Dendritic cell treated with granulocyte-macrophage colony-stimulating factor and Interleukin-4, amounts not matched to agents 40 ng/mL and 50 ng/mL, for 4 days (primary cell): ENCODE measurements around the gene ST13.
A peak's percentile ranks its signal among the peaks of the same experiment; 100 is the strongest.
"Not testable (repeated sequence)": the region's sequence is repeated elsewhere in the genome, so short reads cannot be mapped to it uniquely, and the experiment has no call there.

Source experiments
- H3K27ac Mint-ChIP-seq: one replicate; pipeline ENCODE4 v1.8.0; 2022; ENCODE audit warnings: mild to moderate bottlenecking, mixed read lengths
- H3K27me3 Mint-ChIP-seq: one replicate; pipeline ENCODE4 v1.8.0; 2022; ENCODE audit warnings: mild to moderate bottlenecking, mixed read lengths
- H3K36me3 Mint-ChIP-seq: one replicate; pipeline ENCODE4 v1.8.0; 2022; ENCODE audit warnings: low read depth, mixed read lengths
- H3K4me1 Mint-ChIP-seq: one replicate; pipeline ENCODE4 v1.8.0; 2022; ENCODE audit warnings: low read depth, mixed read lengths
- H3K4me3 Mint-ChIP-seq: one replicate; pipeline ENCODE4 v1.8.0; 2022; ENCODE audit warnings: mild to moderate bottlenecking, moderate library complexity, mixed read lengths
- H3K9me3 Mint-ChIP-seq: one replicate; pipeline ENCODE4 v1.8.0; 2022; ENCODE audit warnings: mixed read lengths
- intact Hi-C: fragments of 100-400 bp; cut with micrococcal nuclease; formaldehyde crosslinking; loops from one replicate; pipeline ENCODE4 v1.15.0; 2022

ST13 gene

DNA sequence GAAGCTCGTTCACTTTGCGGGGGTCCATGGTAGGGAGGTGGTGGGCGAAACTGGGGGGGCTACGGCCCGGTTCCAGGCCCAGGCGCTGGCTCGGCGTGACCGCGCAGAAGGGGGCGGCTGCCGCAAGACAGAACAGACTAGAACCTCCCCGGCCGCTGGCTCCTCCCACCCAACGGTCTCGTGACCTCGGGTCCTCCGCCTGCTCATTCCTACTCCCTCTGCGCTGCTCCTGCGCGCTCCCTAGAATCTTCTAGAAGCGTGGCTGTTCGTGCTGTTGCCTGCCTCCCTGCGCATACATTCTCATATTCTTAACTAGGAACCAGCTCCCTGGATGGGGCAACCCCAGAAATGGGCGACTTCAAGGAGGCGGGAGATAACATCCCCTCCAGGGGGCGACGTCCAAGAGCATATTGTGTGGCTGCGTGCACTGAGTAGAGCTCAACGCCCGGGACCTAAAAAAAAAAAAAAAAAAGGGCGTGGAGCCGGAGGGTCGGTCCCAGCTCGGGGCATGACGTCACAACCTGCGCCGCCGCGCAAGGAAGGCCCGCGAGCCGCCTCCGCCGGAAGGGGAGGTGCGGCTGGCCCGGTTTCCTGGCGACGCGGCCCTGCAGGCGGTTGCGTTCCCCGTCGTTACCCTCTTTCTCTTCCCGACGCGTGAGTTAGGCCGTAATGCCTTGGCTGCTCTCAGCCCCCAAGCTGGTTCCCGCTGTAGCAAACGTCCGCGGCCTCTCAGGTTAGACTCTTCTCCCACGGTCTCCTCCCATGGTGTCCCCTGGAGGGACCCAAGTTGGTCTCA, at the start of gene ST13, which contains the start of gene XPNPEP3:
TSS of gene ST13 (minus strand) at position 127 of the 796 bp plus-strand sequence. CDS start at position 28, 99 bp downstream.
TSS of gene XPNPEP3 (plus strand) at position 636 of the 796 bp plus-strand sequence. CDS start at position 670, 34 bp downstream.
- H3K4me1 Mint-ChIP-seq, result peaks cover 34% of the 10 kb centered on the region
- H3K36me3 Mint-ChIP-seq, result peaks cover 36% of the 10 kb centered on the region
- intact Hi-C loops, result loop anchor here (5.0 kb wide), 1 partner anchor 431 kb away; the partner anchor contains the start of gene RANGAP1

DNA sequence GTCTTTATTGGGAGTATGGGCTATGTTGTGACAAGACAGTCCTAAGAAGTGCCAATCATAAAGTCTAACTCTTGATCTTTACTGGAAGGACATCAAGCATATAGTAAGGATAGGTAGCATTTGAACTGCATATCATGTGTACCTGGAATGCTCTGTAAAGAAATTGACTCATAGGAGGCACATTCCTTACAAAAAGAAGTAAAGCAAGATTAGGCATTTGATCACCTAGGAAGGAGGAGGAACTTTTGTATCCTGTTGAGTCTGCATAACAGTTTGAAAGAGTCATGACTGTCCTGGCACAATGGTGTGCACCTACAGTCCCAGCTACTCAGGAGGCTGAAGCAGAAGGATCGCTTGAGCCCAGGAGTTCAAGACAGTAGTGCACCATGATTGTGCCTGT, 47.7 kb upstream of the ST13 start:
- Mint-ChIP-seq H3K36me3 (peaks cover 24% of the 10 kb centered on the region), H3K27me3 (no peaks in the 10 kb centered on the region), H3K27ac (no peak overlapping the region), H3K9me3 (no peaks in the 10 kb centered on the region), H3K4me1 (no peaks in the 10 kb centered on the region), H3K4me3 (no peak overlapping the region)
- intact Hi-C loops, result no loop called here

More for the DNA sequence above, at the start of gene ST13, which contains the start of gene XPNPEP3:
- Mint-ChIP-seq H3K9me3 (no peaks in the 10 kb centered on the region), H3K27ac (peak within 1 kb of the TSS; percentile 99), H3K27me3 (no peaks in the 10 kb centered on the region), H3K4me3 (peak within 1 kb of the TSS; percentile 99)

DNA sequence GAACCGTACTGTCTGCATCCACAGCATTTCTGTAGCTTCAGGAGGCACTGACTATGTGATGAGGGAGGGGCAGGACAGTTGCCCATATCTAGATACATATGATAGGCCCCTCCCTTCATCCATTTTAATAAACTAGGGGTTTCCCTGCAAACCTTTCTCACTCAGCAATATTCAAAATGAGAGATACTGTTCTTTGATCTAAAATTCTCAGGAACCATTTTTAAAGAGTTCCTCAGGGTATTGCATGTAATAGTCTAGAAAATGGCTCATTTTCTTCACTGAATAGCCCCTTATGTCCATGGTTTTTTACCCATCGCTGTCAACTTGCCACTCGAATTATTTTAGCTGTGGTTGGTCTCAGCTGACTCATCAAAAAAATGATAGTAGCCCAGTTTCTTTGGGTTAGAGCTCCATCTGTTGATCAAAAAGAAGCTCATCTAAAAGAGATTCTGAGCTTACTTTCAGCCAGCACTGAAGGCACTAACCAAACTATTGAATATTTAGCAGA, 42.5 kb upstream of the ST13 start:
- H3K4me1 Mint-ChIP-seq, result no peaks in the 10 kb centered on the region
- H3K9me3 Mint-ChIP-seq, result no peaks in the 10 kb centered on the region
- H3K27me3 Mint-ChIP-seq, result no peaks in the 10 kb centered on the region
- peaks cover 11% of the 10 kb centered on the region for H3K36me3 Mint-ChIP-seq
- intact Hi-C loops, result loop anchor here (1.0 to 2.0 kb wide), 2 partner anchors 44 to 216 kb away; no protein-coding TSS in a partner anchor
- H3K27ac Mint-ChIP-seq, result no peak overlapping the region
- H3K4me3 Mint-ChIP-seq, result no peak overlapping the region

DNA sequence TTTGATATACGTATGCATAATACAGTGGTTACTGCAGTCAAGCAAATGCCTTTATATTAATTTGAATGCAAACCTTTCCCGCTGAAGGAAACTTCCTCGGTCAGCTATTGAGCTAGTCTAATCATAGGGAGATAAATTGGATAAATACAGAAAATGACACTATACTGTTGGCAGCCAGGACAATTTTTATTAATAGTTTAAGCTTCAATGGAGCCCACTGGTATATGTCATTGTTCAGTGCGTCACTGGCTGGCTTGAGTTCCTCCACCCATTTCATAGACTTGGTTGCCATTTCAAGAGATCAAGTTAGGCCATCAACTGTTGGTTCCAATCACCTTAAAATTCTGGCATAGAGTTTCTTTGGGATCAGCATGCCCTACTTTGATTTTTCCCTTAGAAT, 38.0 kb upstream of the ST13 start:
- intact Hi-C loops, result no loop called here
- Mint-ChIP-seq H3K36me3 (peaks cover 13% of the 10 kb centered on the region), H3K9me3 (no peaks in the 10 kb centered on the region), H3K4me3 (no peak overlapping the region), H3K27me3 (no peaks in the 10 kb centered on the region), H3K27ac (no peak overlapping the region), H3K4me1 (no peaks in the 10 kb centered on the region)

DNA sequence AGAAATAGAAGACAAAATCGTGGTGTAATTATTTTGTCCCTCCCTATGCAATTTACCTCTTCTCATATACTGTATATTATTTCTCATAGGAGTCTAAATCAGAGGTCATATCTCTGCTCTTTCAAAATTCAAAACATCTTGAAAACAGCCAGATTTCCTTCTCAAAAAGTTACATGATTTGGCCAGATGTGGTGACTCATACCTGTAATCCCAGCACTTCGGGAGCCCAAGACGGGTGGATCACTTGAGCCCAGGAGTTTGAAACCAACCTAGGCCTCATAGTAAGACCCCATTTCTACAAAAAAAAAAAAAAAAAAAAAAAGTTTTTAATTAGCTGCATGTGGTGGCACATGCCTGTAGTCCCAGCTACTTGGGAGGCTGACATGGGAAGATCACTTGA, 34.4 kb upstream of the ST13 start:
- no peak overlapping the region for H3K27ac Mint-ChIP-seq
- H3K4me1 Mint-ChIP-seq, result no peaks in the 10 kb centered on the region
- H3K36me3 Mint-ChIP-seq, result peaks cover 45% of the 10 kb centered on the region
- no peaks in the 10 kb centered on the region for H3K27me3 Mint-ChIP-seq
- H3K4me3 Mint-ChIP-seq, result no peak overlapping the region
- no peaks in the 10 kb centered on the region for H3K9me3 Mint-ChIP-seq
- intact Hi-C loops, result no loop called here

DNA sequence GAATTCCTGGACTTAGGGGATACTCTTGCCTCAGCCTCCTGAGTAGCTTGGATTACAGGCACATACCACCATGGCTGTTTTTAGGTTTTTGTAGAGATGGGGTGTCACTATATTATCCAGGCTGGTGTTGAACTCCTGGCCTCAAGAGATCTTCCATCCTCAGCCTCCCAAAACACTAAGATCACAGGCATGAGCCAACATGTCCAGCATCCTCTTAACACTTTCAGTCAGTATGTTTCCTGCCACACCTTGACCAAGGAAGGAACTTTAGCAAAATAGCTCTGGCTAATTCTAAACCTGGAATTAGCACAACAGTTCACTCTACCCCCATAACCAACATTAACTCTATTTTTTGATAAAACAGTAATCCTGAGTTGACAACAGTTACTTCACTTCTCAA, 32.7 kb upstream of the ST13 start:
- no peak overlapping the region for H3K4me3 Mint-ChIP-seq
- H3K9me3 Mint-ChIP-seq, result no peaks in the 10 kb centered on the region
- H3K36me3 Mint-ChIP-seq, result peaks cover 51% of the 10 kb centered on the region
- intact Hi-C loops, result no loop called here
- no peaks in the 10 kb centered on the region for H3K4me1 Mint-ChIP-seq
- H3K27me3 Mint-ChIP-seq, result no peaks in the 10 kb centered on the region
- H3K27ac Mint-ChIP-seq, result no peak overlapping the region

DNA sequence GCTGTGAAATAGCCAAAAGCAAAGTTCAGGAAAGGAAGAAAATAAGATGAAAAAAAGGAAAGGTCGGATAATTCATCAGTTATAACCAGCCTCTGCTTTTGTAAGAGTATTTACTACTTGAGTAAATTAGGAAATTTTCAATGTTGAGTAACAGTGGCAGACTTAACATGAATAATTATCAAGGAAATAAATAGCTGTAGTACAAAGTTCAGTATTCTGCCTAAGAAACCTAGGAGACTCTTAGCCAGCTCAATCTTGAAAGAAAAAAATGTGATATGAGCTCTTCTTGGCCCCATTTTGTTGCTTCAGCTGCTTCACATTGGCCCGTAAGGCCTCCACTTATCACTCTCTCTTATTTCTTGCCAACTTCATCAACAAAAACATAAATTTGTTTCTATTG, 22.5 kb upstream of the ST13 start:
- Mint-ChIP-seq H3K4me1 (no peaks in the 10 kb centered on the region), H3K27me3 (no peaks in the 10 kb centered on the region), H3K36me3 (peaks cover 32% of the 10 kb centered on the region), H3K4me3 (no peak overlapping the region), H3K27ac (no peak overlapping the region), H3K9me3 (no peaks in the 10 kb centered on the region)
- intact Hi-C loops, result no loop called here

DNA sequence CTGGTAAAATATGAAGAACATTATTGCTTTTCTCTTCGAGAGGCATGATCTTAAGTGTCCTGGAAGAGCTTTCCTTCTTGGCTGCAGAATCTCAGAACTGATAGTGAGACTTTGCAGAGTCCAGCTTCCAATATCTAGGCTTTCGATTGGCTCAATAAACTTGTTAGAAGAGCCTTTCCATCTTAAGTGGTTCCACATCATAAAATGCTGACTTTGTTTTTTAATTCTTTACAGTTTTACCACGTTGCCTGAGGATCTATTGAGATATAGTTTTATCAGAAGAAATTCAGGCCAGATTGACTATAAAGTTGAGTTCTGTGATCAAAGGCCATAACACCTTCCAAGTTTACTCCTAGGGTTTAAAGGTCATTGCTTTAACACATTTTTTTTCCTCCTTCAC, 21.0 kb upstream of the ST13 start:
- H3K9me3 Mint-ChIP-seq, result no peaks in the 10 kb centered on the region
- intact Hi-C loops, result no loop called here
- no peaks in the 10 kb centered on the region for H3K27me3 Mint-ChIP-seq
- no peak overlapping the region for H3K27ac Mint-ChIP-seq
- no peaks in the 10 kb centered on the region for H3K4me1 Mint-ChIP-seq
- no peak overlapping the region for H3K4me3 Mint-ChIP-seq
- peaks cover 26% of the 10 kb centered on the region for H3K36me3 Mint-ChIP-seq

DNA sequence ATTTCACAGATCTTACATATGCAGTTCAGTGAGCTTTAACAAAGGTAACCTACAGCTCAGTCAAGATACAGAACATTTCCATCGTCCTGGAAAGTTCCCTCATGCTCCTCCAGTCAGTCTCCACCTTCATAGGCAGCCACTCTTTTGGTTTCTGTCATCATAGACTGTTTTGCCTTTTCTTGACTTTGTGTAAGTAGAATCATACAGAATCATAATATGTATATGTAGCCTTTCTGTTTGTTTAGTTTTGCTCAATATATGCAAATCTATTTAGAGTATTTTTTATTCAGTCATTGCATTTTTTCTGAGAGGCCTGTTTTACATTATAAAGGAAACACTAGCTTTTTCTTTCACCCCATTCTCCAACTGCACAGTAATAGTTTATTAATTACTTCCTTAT, 20.5 kb upstream of the ST13 start:
- no peaks in the 10 kb centered on the region for H3K4me1 Mint-ChIP-seq
- H3K4me3 Mint-ChIP-seq, result no peak overlapping the region
- intact Hi-C loops, result no loop called here
- H3K9me3 Mint-ChIP-seq, result no peaks in the 10 kb centered on the region
- no peak overlapping the region for H3K27ac Mint-ChIP-seq
- peaks cover 20% of the 10 kb centered on the region for H3K36me3 Mint-ChIP-seq
- no peaks in the 10 kb centered on the region for H3K27me3 Mint-ChIP-seq

DNA sequence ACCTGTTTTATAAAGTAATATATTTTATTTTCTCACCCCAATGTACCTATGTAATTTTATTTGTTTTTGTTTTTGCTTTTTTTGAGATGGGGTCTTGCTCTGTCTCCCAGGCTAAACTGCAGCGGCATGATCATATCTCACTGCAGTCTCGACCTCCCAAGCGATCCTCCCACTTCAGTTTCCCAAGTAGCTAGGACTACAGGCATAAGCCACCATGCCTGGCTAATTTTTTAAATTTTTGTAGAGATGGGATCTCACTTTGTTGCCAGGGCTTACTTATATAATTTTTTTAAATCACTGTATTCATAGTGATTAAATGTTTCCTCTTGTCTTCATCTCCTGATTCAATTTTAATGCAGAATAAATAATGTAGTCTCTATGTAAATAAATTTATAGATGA, 18.7 kb upstream of the ST13 start:
- no peak overlapping the region for H3K4me3 Mint-ChIP-seq
- H3K27ac Mint-ChIP-seq, result no peak overlapping the region
- H3K9me3 Mint-ChIP-seq, result no peaks in the 10 kb centered on the region
- H3K4me1 Mint-ChIP-seq, result no peaks in the 10 kb centered on the region
- H3K36me3 Mint-ChIP-seq, result peaks cover 16% of the 10 kb centered on the region
- H3K27me3 Mint-ChIP-seq, result no peaks in the 10 kb centered on the region
- intact Hi-C loops, result no loop called here

DNA sequence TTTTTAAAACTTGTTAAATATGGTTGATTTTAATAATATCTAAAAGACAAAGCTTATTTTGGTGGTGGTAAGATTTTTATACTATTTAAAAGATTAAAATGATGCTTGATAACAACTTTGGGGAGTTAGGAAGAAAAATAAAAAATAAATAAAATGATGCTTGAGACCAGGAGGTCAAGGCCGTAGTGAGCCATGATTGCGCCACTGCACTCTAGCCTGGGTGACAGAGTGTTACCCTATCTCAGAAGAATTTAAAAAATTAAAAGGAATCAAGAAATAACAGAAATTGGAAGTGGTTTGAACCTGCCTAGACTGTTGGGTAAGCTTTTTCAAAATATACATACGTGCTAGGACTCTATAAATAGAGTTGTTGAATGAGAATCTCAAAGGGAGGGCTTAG, 17.6 kb upstream of the ST13 start:
- H3K27me3 Mint-ChIP-seq, result no peaks in the 10 kb centered on the region
- no peak overlapping the region for H3K27ac Mint-ChIP-seq
- H3K36me3 Mint-ChIP-seq, result peaks cover 18% of the 10 kb centered on the region
- no peaks in the 10 kb centered on the region for H3K9me3 Mint-ChIP-seq
- H3K4me3 Mint-ChIP-seq, result no peak overlapping the region
- no peaks in the 10 kb centered on the region for H3K4me1 Mint-ChIP-seq
- intact Hi-C loops, result no loop called here

DNA sequence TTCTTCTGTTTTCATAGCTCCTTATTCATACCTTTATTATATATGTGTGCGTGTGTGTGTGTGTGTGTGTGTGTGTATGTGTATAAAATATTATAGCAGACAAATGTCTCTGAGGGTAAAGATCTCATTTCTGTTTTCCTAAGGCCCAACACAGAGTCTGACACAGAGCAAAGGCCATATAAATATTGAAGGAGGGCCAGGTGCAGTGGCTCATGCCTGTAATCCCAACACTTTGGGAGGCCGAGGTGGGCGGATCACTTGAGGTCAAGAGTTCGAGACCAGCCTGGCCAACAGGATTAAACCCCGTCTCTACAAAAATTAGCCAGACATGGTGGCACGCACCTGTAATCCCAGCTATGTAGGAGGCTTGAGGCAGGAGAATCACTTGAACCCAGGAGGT, 11.9 kb upstream of the ST13 start:
- H3K9me3 Mint-ChIP-seq, H3K27me3 Mint-ChIP-seq, intact Hi-C loops, H3K36me3 Mint-ChIP-seq, H3K4me3 Mint-ChIP-seq, H3K27ac Mint-ChIP-seq: not testable (repeated sequence)
- peaks cover 24% of the 10 kb centered on the region for H3K4me1 Mint-ChIP-seq

DNA sequence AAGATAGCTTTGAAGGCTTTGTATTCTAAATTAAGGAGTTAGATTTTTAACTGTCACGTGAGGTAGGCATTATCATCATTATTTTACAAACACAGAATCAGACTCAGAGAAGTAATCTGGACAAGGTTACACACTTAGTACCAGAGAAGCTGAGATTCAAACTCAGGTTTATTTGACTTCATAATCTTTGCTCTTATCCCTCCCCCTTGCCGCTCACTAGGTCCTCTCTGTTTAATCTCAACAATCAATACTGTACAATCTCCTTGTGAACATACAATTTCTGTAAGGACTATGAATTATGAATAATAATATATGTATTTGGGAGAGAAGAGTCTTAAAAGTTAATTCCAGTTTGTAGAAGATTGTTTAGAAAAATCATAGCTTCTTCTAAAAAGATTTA, 10.7 kb upstream of the ST13 start:
- Mint-ChIP-seq H3K9me3 (no peaks in the 10 kb centered on the region), H3K27me3 (no peaks in the 10 kb centered on the region), H3K36me3 (peaks cover 11% of the 10 kb centered on the region), H3K4me1 (peaks cover 36% of the 10 kb centered on the region), H3K27ac (no peak overlapping the region), H3K4me3 (no peak overlapping the region)
- intact Hi-C loops, result no loop called here

DNA sequence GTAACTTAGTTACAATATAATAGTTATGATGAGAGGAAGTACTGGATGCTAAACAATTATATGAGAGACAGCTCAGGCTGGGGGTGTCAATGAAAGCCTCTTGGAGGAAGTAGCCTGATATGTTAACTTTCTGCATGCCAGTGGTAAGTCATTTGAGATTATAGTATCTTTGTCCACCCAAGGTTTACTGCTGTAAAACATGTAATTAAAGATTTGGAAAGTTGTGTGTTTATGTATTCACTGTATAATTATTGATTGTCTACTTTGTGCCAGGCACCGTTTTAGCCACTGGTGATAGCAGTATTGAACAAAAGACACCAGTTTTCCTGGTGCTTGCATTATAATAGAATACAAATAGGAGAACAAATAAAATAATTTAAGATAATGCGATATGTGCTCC, 6.1 kb upstream of the ST13 start:
- Mint-ChIP-seq H3K9me3 (no peaks in the 10 kb centered on the region), H3K4me1 (peaks cover 52% of the 10 kb centered on the region), H3K36me3 (peaks cover 17% of the 10 kb centered on the region), H3K27me3 (no peaks in the 10 kb centered on the region), H3K27ac (peak overlapping the region; percentile 50), H3K4me3 (no peak overlapping the region)
- intact Hi-C loops, result no loop called here
